ENCODE data around the gene CNTN5. TPM values are rescaled to one million over a fixed set of nuclear protein-coding genes. Genes with fewer than 3 reads are reported as not detected.

The CNTN5 gene
- total and polyA plus RNA-seq, 2 donors, result 0.07 to 0.14 TPM

GRCh38 chr11:99695106-99695505 is 674.4 kb downstream of the CNTN5 start:
- Histone ChIP-seq H3K4me1 (ENCODE audit: control insufficient read depth in 2 of 2, insufficient read depth in 2 of 2, low read length in 2 of 2) (no peaks in the 10 kb centered on the region), H3K27me3 (ENCODE audit: control insufficient read depth in 2 of 2, insufficient read depth in 1 of 2, low read length in 1 of 2) (no peaks in the 10 kb centered on the region), H3K9me3 (ENCODE audit: control insufficient read depth in 2 of 2, insufficient read depth in 1 of 2, low read length in 1 of 2) (peaks cover 0 to 1% of the 10 kb centered on the region in 2 donors), H3K4me3 (ENCODE audit: low read length in 2 of 2) (no peak overlapping the region), H3K36me3 (ENCODE audit: control insufficient read depth in 2 of 2, insufficient read depth in 2 of 2, low read length in 1 of 2) (no peaks in the 10 kb centered on the region), H3K27ac (ENCODE audit: low read depth in 1 of 2, low read length in 1 of 2) (no peak overlapping the region)
- DNase-seq (ENCODE audit: low read depth in 6 of 9, low spot score in 9 of 9), result no peak

GRCh38 chr11:99706848-99707247 is 686.1 kb downstream of the CNTN5 start:
- Histone ChIP-seq H3K9me3 (ENCODE audit: control insufficient read depth in 2 of 2, insufficient read depth in 1 of 2, low read length in 1 of 2) (no peaks in the 10 kb centered on the region), H3K36me3 (ENCODE audit: control insufficient read depth in 2 of 2, insufficient read depth in 2 of 2, low read length in 1 of 2) (no peaks in the 10 kb centered on the region), H3K27me3 (ENCODE audit: control insufficient read depth in 2 of 2, insufficient read depth in 1 of 2, low read length in 1 of 2) (no peaks in the 10 kb centered on the region), H3K27ac (ENCODE audit: low read depth in 1 of 2, low read length in 1 of 2) (no peak overlapping the region), H3K4me1 (ENCODE audit: control insufficient read depth in 2 of 2, insufficient read depth in 2 of 2, low read length in 2 of 2) (no peaks in the 10 kb centered on the region), H3K4me3 (ENCODE audit: low read length in 2 of 2) (no peak overlapping the region)
- 85% methylated on average over 1 of the region's 1 CpG for WGBS
- no peak for DNase-seq (ENCODE audit: low read depth in 6 of 9, low spot score in 9 of 9)

GRCh38 chr11:99708928-99709672 is 688.4 kb downstream of the CNTN5 start:
- Histone ChIP-seq H3K4me1 (ENCODE audit: control insufficient read depth in 2 of 2, insufficient read depth in 2 of 2, low read length in 2 of 2) (no peaks in the 10 kb centered on the region), H3K4me3 (ENCODE audit: low read length in 2 of 2) (no peak overlapping the region), H3K27ac (ENCODE audit: low read depth in 1 of 2, low read length in 1 of 2) (no peak overlapping the region), H3K36me3 (ENCODE audit: control insufficient read depth in 2 of 2, insufficient read depth in 2 of 2, low read length in 1 of 2) (no peaks in the 10 kb centered on the region), H3K27me3 (ENCODE audit: control insufficient read depth in 2 of 2, insufficient read depth in 1 of 2, low read length in 1 of 2) (no peaks in the 10 kb centered on the region), H3K9me3 (ENCODE audit: control insufficient read depth in 2 of 2, insufficient read depth in 1 of 2, low read length in 1 of 2) (no peaks in the 10 kb centered on the region)
- WGBS, result 88% methylated on average over 3 of the region's 3 CpGs
- no peak for DNase-seq (ENCODE audit: low read depth in 6 of 9, low spot score in 9 of 9)

GRCh38 chr11:99716302-99716701 is 695.6 kb downstream of the CNTN5 start:
- no peak overlapping the region for H3K27ac ChIP-seq (ENCODE audit: low read depth in 1 of 2, low read length in 1 of 2)
- 65% methylated on average over 3 of the region's 3 CpGs for WGBS
- H3K36me3 ChIP-seq (ENCODE audit: control insufficient read depth in 2 of 2, insufficient read depth in 2 of 2, low read length in 1 of 2), result no peaks in the 10 kb centered on the region
- no peaks in the 10 kb centered on the region for H3K9me3 ChIP-seq (ENCODE audit: control insufficient read depth in 2 of 2, insufficient read depth in 1 of 2, low read length in 1 of 2)
- no peaks in the 10 kb centered on the region for H3K4me1 ChIP-seq (ENCODE audit: control insufficient read depth in 2 of 2, insufficient read depth in 2 of 2, low read length in 2 of 2)
- no peaks in the 10 kb centered on the region for H3K27me3 ChIP-seq (ENCODE audit: control insufficient read depth in 2 of 2, insufficient read depth in 1 of 2, low read length in 1 of 2)
- DNase-seq (ENCODE audit: low read depth in 6 of 9, low spot score in 9 of 9), result no peak
- H3K4me3 ChIP-seq (ENCODE audit: low read length in 2 of 2), result no peak overlapping the region

- no peaks in the 10 kb centered on the region for H3K4me1 ChIP-seq (ENCODE audit: control insufficient read depth in 2 of 2, insufficient read depth in 2 of 2, low read length in 2 of 2)
- no peak overlapping the region for H3K4me3 ChIP-seq (ENCODE audit: low read length in 2 of 2)
These were observed 697.5 kb downstream of the CNTN5 start for GRCh38 chr11:99718291-99718690.

GRCh38 chr11:99739464-99740089 is 718.8 kb downstream of the CNTN5 start:
- Histone ChIP-seq H3K4me1 (ENCODE audit: control insufficient read depth in 2 of 2, insufficient read depth in 2 of 2, low read length in 2 of 2) (no peaks in the 10 kb centered on the region), H3K27ac (ENCODE audit: low read depth in 1 of 2, low read length in 1 of 2) (no peak overlapping the region), H3K9me3 (ENCODE audit: control insufficient read depth in 2 of 2, insufficient read depth in 1 of 2, low read length in 1 of 2) (no peaks in the 10 kb centered on the region), H3K27me3 (ENCODE audit: control insufficient read depth in 2 of 2, insufficient read depth in 1 of 2, low read length in 1 of 2) (no peaks in the 10 kb centered on the region), H3K4me3 (ENCODE audit: low read length in 2 of 2) (no peak overlapping the region), H3K36me3 (ENCODE audit: control insufficient read depth in 2 of 2, insufficient read depth in 2 of 2, low read length in 1 of 2) (no peaks in the 10 kb centered on the region)
- WGBS, result 42% methylated on average over 4 of the region's 4 CpGs
- DNase-seq (ENCODE audit: low read depth in 6 of 9, low spot score in 9 of 9), result peak in 2 of 9 donors; percentile 0 to 21

More at GRCh38 chr11:99718291-99718690, 697.5 kb downstream of the CNTN5 start:
- no peak for DNase-seq (ENCODE audit: low read depth in 6 of 9, low spot score in 9 of 9)
- Histone ChIP-seq H3K9me3 (ENCODE audit: control insufficient read depth in 2 of 2, insufficient read depth in 1 of 2, low read length in 1 of 2) (no peaks in the 10 kb centered on the region), H3K36me3 (ENCODE audit: control insufficient read depth in 2 of 2, insufficient read depth in 2 of 2, low read length in 1 of 2) (no peaks in the 10 kb centered on the region), H3K27ac (ENCODE audit: low read depth in 1 of 2, low read length in 1 of 2) (no peak overlapping the region), H3K27me3 (ENCODE audit: control insufficient read depth in 2 of 2, insufficient read depth in 1 of 2, low read length in 1 of 2) (no peaks in the 10 kb centered on the region)

GRCh38 chr11:99742501-99742900 is 721.8 kb downstream of the CNTN5 start:
- 72% methylated on average over 2 of the region's 2 CpGs for WGBS
- DNase-seq (ENCODE audit: low read depth in 6 of 9, low spot score in 9 of 9), result no peak

GRCh38 chr11:99759787-99760186 is 739.0 kb downstream of the CNTN5 start:
- 80% methylated on average over 2 of the region's 2 CpGs for WGBS

More at GRCh38 chr11:99742501-99742900, 721.8 kb downstream of the CNTN5 start:
- H3K9me3 ChIP-seq (ENCODE audit: control insufficient read depth in 2 of 2, insufficient read depth in 1 of 2, low read length in 1 of 2), result no peaks in the 10 kb centered on the region
- no peaks in the 10 kb centered on the region for H3K36me3 ChIP-seq (ENCODE audit: control insufficient read depth in 2 of 2, insufficient read depth in 2 of 2, low read length in 1 of 2)
- no peaks in the 10 kb centered on the region for H3K4me1 ChIP-seq (ENCODE audit: control insufficient read depth in 2 of 2, insufficient read depth in 2 of 2, low read length in 2 of 2)
- H3K27me3 ChIP-seq (ENCODE audit: control insufficient read depth in 2 of 2, insufficient read depth in 1 of 2, low read length in 1 of 2), result no peaks in the 10 kb centered on the region
- H3K4me3 ChIP-seq (ENCODE audit: low read length in 2 of 2), result no peak overlapping the region
- H3K27ac ChIP-seq (ENCODE audit: low read depth in 1 of 2, low read length in 1 of 2), result no peak overlapping the region

GRCh38 chr11:99766811-99767210 is 746.1 kb downstream of the CNTN5 start:
- no peak overlapping the region for H3K4me3 ChIP-seq (ENCODE audit: low read length in 2 of 2)

More at GRCh38 chr11:99759787-99760186, 739.0 kb downstream of the CNTN5 start:
- Histone ChIP-seq H3K4me1 (ENCODE audit: control insufficient read depth in 2 of 2, insufficient read depth in 2 of 2, low read length in 2 of 2) (no peaks in the 10 kb centered on the region), H3K36me3 (ENCODE audit: control insufficient read depth in 2 of 2, insufficient read depth in 2 of 2, low read length in 1 of 2) (no peaks in the 10 kb centered on the region), H3K4me3 (ENCODE audit: low read length in 2 of 2) (no peak overlapping the region), H3K27ac (ENCODE audit: low read depth in 1 of 2, low read length in 1 of 2) (no peak overlapping the region), H3K27me3 (ENCODE audit: control insufficient read depth in 2 of 2, insufficient read depth in 1 of 2, low read length in 1 of 2) (no peaks in the 10 kb centered on the region), H3K9me3 (ENCODE audit: control insufficient read depth in 2 of 2, insufficient read depth in 1 of 2, low read length in 1 of 2) (no peaks in the 10 kb centered on the region)
- DNase-seq (ENCODE audit: low read depth in 6 of 9, low spot score in 9 of 9), result no peak

More at GRCh38 chr11:99766811-99767210, 746.1 kb downstream of the CNTN5 start:
- no peaks in the 10 kb centered on the region for H3K36me3 ChIP-seq (ENCODE audit: control insufficient read depth in 2 of 2, insufficient read depth in 2 of 2, low read length in 1 of 2)
- no peaks in the 10 kb centered on the region for H3K9me3 ChIP-seq (ENCODE audit: control insufficient read depth in 2 of 2, insufficient read depth in 1 of 2, low read length in 1 of 2)
- H3K27me3 ChIP-seq (ENCODE audit: control insufficient read depth in 2 of 2, insufficient read depth in 1 of 2, low read length in 1 of 2), result no peaks in the 10 kb centered on the region
- H3K27ac ChIP-seq (ENCODE audit: low read depth in 1 of 2, low read length in 1 of 2), result no peak overlapping the region
- DNase-seq (ENCODE audit: low read depth in 6 of 9, low spot score in 9 of 9), result no peak
- 75% methylated on average over 3 of the region's 3 CpGs for WGBS
- no peaks in the 10 kb centered on the region for H3K4me1 ChIP-seq (ENCODE audit: control insufficient read depth in 2 of 2, insufficient read depth in 2 of 2, low read length in 2 of 2)

All from thymus (tissue), 11 donors.